Sigmoid colon (tissue), 4 donors: ENCODE results near the gene ERI3.

Experiments used
- CTCF ChIP-seq, 4 experiments: fragments of 450-650 bp in 3 of 4; fragments of 200-600 bp in 1 of 4; IDR thresholded peaks; one replicate each; pipeline ENCODE4 v1.5.1; 2016 to 2019; ENCODE audit warnings: antibody characterized with exemption in 4 of 4, mild to moderate bottlenecking in 3 of 4, moderate library complexity in 2 of 4
- EP300 ChIP-seq, 4 donors: sonication (generic); formaldehyde crosslinking; IDR thresholded peaks; one replicate each; pipeline ENCODE4 v1.6.1; 2017; ENCODE audit warnings: antibody characterized with exemption in 4 of 4
- POLR2A ChIP-seq, 2 donors: fragments of 450-650 bp; IDR thresholded peaks; one replicate each; pipeline ENCODE4 v1.6.1; 2016; ENCODE audit warnings: antibody characterized with exemption in 2 of 2, mild to moderate bottlenecking in 2 of 2, moderate library complexity in 2 of 2
- POLR2AphosphoS5 ChIP-seq, 4 donors: sonication (generic); formaldehyde crosslinking; IDR thresholded peaks; one replicate each; pipeline ENCODE4 v1.6.1; 2017; ENCODE audit warnings: antibody characterized with exemption in 4 of 4

GRCh38 chr1:44338136-44338535, 16.9 kb downstream of the ERI3 start:
- TF ChIP-seq CTCF (IDR thresholded peaks at IDR 0.05) (no peak), POLR2A (IDR thresholded peaks at IDR 0.05) (no peak), POLR2AphosphoS5 (IDR thresholded peaks at IDR 0.05) (no peak), EP300 (IDR thresholded peaks at IDR 0.05) (no peak)
